Calu3 (cell line): ENCODE results near the gene MAN2A1. TPM values are rescaled to one million over a fixed set of nuclear protein-coding genes. Genes with fewer than 3 reads are reported as not detected.

Experiments
- BruUV-seq: library from RNA; stranded (reverse); fragments of 400-500 nt; replicated peaks from 2 replicates; lab custom pipeline; 2021; lab: Mats Ljungman, UMichigan
- CTCF ChIA-PET: fragments of 300-600 bp; sonication (Branson Sonifier 250); formaldehyde crosslinking; loops from one replicate; lab custom pipeline; 2022; ENCODE audit warnings: antibody characterized with exemption; lab: Charles Lee
- DNase-seq: peaks from one replicate; pipeline ENCODE4 v3.0.0; 2022
- H3K27ac Mint-ChIP-seq: one replicate; pipeline ENCODE4 v1.8.0; 2022; ENCODE audit warnings: mixed read lengths; ENCODE audit not compliant: unreplicated experiment
- H3K27me3 Mint-ChIP-seq: one replicate; pipeline ENCODE4 v1.8.0; 2022; ENCODE audit warnings: mixed read lengths; ENCODE audit not compliant: unreplicated experiment
- H3K36me3 Mint-ChIP-seq: one replicate; pipeline ENCODE4 v1.8.0; 2022; ENCODE audit warnings: mild to moderate bottlenecking, moderate library complexity, mixed read lengths; ENCODE audit not compliant: insufficient read depth, unreplicated experiment
- H3K4me1 Mint-ChIP-seq: one replicate; pipeline ENCODE4 v1.8.0; 2022; ENCODE audit warnings: mild to moderate bottlenecking, low read depth, mixed read lengths; ENCODE audit not compliant: unreplicated experiment
- H3K4me3 Mint-ChIP-seq: one replicate; pipeline ENCODE4 v1.8.0; 2022; ENCODE audit warnings: mild to moderate bottlenecking, low read depth, moderate library complexity, mixed read lengths; ENCODE audit not compliant: unreplicated experiment
- H3K9me3 Mint-ChIP-seq: one replicate; pipeline ENCODE4 v1.8.0; 2022; ENCODE audit warnings: low read depth, mixed read lengths; ENCODE audit not compliant: unreplicated experiment
- CTCF ChIP-seq: fragments of 200-600 bp; IDR thresholded peaks from one replicate; pipeline ENCODE4 v1.8.0; 2022; ENCODE audit warnings: antibody characterized with exemption; ENCODE audit not compliant: unreplicated experiment
- intact Hi-C: fragments of 100-400 bp; cut with micrococcal nuclease; formaldehyde crosslinking; loops from one replicate; pipeline ENCODE4 v1.10.0; 2022; ENCODE audit not compliant: unreplicated experiment
- total RNA-seq: library from RNA; stranded (reverse); gene quantifications from 2 replicates; pipeline ENCODE4 v1.2.3, GENCODE V29; 2022

MAN2A1 gene
- total RNA-seq, 1 experiment from 2014 or later: 76.3 TPM

GRCh38 chr5:109899163-109899535, 209.4 kb downstream of the MAN2A1 start:
- Mint-ChIP-seq H3K4me3 (no peak overlapping the region), H3K9me3 (peaks cover 3% of the 10 kb centered on the region), H3K4me1 (no peaks in the 10 kb centered on the region), H3K27ac (no peak overlapping the region), H3K36me3 (no peaks in the 10 kb centered on the region), H3K27me3 (no peaks in the 10 kb centered on the region)
- CTCF ChIA-PET: no interaction called here
- no TSS peak for BruUV-seq
- DNase-seq: no peak
- intact Hi-C loops: no loop called here
- TF ChIP-seq CTCF: no peak

GRCh38 chr5:109900461-109900860, 210.7 kb downstream of the MAN2A1 start:
- CTCF ChIA-PET: no interaction called here
- Mint-ChIP-seq H3K36me3 (no peaks in the 10 kb centered on the region), H3K9me3 (peaks cover 3% of the 10 kb centered on the region), H3K27ac (no peak overlapping the region), H3K27me3 (no peaks in the 10 kb centered on the region), H3K4me1 (no peaks in the 10 kb centered on the region), H3K4me3 (no peak overlapping the region)
- TF ChIP-seq CTCF: no peak
- no TSS peak for BruUV-seq
- no peak for DNase-seq
- intact Hi-C loops: no loop called here

- H3K4me1 Mint-ChIP-seq: no peaks in the 10 kb centered on the region
- intact Hi-C loops: no loop called here
- no peak for TF ChIP-seq CTCF
- no peaks in the 10 kb centered on the region for H3K27me3 Mint-ChIP-seq
- no peaks in the 10 kb centered on the region for H3K9me3 Mint-ChIP-seq
- DNase-seq: no peak
- CTCF ChIA-PET: no interaction called here
- no peaks in the 10 kb centered on the region for H3K36me3 Mint-ChIP-seq
- no peak overlapping the region for H3K4me3 Mint-ChIP-seq
- BruUV-seq: no TSS peak
- H3K27ac Mint-ChIP-seq: no peak overlapping the region
Observed at GRCh38 chr5:109900911-109901627, 211.3 kb downstream of the MAN2A1 start.

- no peak for TF ChIP-seq CTCF
- DNase-seq: no peak
- intact Hi-C loops: no loop called here
- Mint-ChIP-seq H3K36me3 (no peaks in the 10 kb centered on the region), H3K27me3 (peaks cover 4% of the 10 kb centered on the region), H3K27ac (no peak overlapping the region), H3K9me3 (no peaks in the 10 kb centered on the region), H3K4me1 (no peaks in the 10 kb centered on the region), H3K4me3 (no peak overlapping the region)
- BruUV-seq: no TSS peak
- CTCF ChIA-PET: no interaction called here
Observed at GRCh38 chr5:109901628-109901981, 211.9 kb downstream of the MAN2A1 start.
